Measurements from ENCODE around the gene RNF43. TPM values are rescaled to one million over a fixed set of nuclear protein-coding genes. Genes with fewer than 3 reads are reported as not detected.
"Not testable (repeated sequence)": the region's sequence is repeated elsewhere in the genome, so short reads cannot be mapped to it uniquely, and the experiment has no call there.

Gene RNF43
- total and polyA plus RNA-seq, 2 experiments from 2014 or later, result 8.6 to 9.4 TPM

- H3K4me1 ChIP-seq (ENCODE audit: low read depth), result peaks cover 22% of the 10 kb centered on the region
- no peak for TF ChIP-seq CTCF (IDR thresholded peaks at IDR 0.05; ENCODE audit: low read depth, low read length)
- no peaks in the 10 kb centered on the region for H3K27me3 ChIP-seq
- no peak for DNase-seq (ENCODE audit: low read depth in 1 of 2, low spot score in 1 of 2)
- no peaks in the 10 kb centered on the region for H3K9me3 ChIP-seq (ENCODE audit: low read depth)
- no peak overlapping the region for H3K27ac ChIP-seq
- no peaks in the 10 kb centered on the region for H3K36me3 ChIP-seq
- no peak overlapping the region for H3K4me3 ChIP-seq
Measured at GRCh38 chr17:58399974-58400373, 17.4 kb downstream of the RNF43 start.

- no peak for DNase-seq (ENCODE audit: low read depth in 1 of 2, low spot score in 1 of 2)
- H3K36me3 ChIP-seq, result no peaks in the 10 kb centered on the region
- no peaks in the 10 kb centered on the region for H3K27me3 ChIP-seq
- no peak overlapping the region for H3K4me3 ChIP-seq
- TF ChIP-seq CTCF (IDR thresholded peaks at IDR 0.05; ENCODE audit: low read depth, low read length), result no peak
- H3K4me1 ChIP-seq (ENCODE audit: low read depth), result peaks cover 20% of the 10 kb centered on the region
- H3K9me3 ChIP-seq (ENCODE audit: low read depth), result no peaks in the 10 kb centered on the region
- no peak overlapping the region for H3K27ac ChIP-seq
Measured at GRCh38 chr17:58398574-58399266, 18.6 kb downstream of the RNF43 start.

GRCh38 chr17:58397421-58397820 lies 19.9 kb downstream of the RNF43 start:
- not testable (repeated sequence) for H3K9me3 ChIP-seq (ENCODE audit: low read depth); H3K36me3 ChIP-seq; DNase-seq (ENCODE audit: low read depth in 1 of 2, low spot score in 1 of 2); H3K27me3 ChIP-seq; H3K4me3 ChIP-seq; H3K27ac ChIP-seq
- peaks cover 17% of the 10 kb centered on the region for H3K4me1 ChIP-seq (ENCODE audit: low read depth)

GRCh38 chr17:58396173-58396572 lies 21.2 kb downstream of the RNF43 start:
- Histone ChIP-seq H3K9me3 (ENCODE audit: low read depth) (no peaks in the 10 kb centered on the region), H3K36me3 (no peaks in the 10 kb centered on the region), H3K4me1 (ENCODE audit: low read depth) (peaks cover 22% of the 10 kb centered on the region), H3K27me3 (no peaks in the 10 kb centered on the region), H3K4me3 (no peak overlapping the region), H3K27ac (no peak overlapping the region)
- no peak for DNase-seq (ENCODE audit: low read depth in 1 of 2, low spot score in 1 of 2)
- TF ChIP-seq CTCF (IDR thresholded peaks at IDR 0.05; ENCODE audit: low read depth, low read length), result no peak

- Histone ChIP-seq H3K4me1 (ENCODE audit: low read depth) (peaks cover 35% of the 10 kb centered on the region), H3K27me3 (no peaks in the 10 kb centered on the region), H3K27ac (no peak overlapping the region), H3K9me3 (ENCODE audit: low read depth) (no peaks in the 10 kb centered on the region), H3K4me3 (no peak overlapping the region), H3K36me3 (no peaks in the 10 kb centered on the region)
- no peak for TF ChIP-seq CTCF (IDR thresholded peaks at IDR 0.05; ENCODE audit: low read depth, low read length)
- no peak for DNase-seq (ENCODE audit: low read depth in 1 of 2, low spot score in 1 of 2)
Measured at GRCh38 chr17:58394534-58395223, 22.7 kb downstream of the RNF43 start.

GRCh38 chr17:58391302-58391984 lies 25.9 kb downstream of the RNF43 start:
- no peak for TF ChIP-seq CTCF (IDR thresholded peaks at IDR 0.05; ENCODE audit: low read depth, low read length)
- no peak overlapping the region for H3K4me3 ChIP-seq
- peaks cover 44% of the 10 kb centered on the region for H3K4me1 ChIP-seq (ENCODE audit: low read depth)
- no peaks in the 10 kb centered on the region for H3K36me3 ChIP-seq
- H3K27ac ChIP-seq, result peak overlapping the region; percentile 64
- peak; percentile 80 to 89 for DNase-seq (ENCODE audit: low read depth in 1 of 2, low spot score in 1 of 2)
- no peaks in the 10 kb centered on the region for H3K27me3 ChIP-seq
- H3K9me3 ChIP-seq (ENCODE audit: low read depth), result no peaks in the 10 kb centered on the region

Data from cardiac muscle cell (in vitro differentiated cells and primary cell).